Psoas muscle (tissue), 8 donors: ENCODE data around the gene AEN. TPM values are rescaled to one million over a fixed set of nuclear protein-coding genes. Genes with fewer than 3 reads are reported as not detected.

Source experiments
- ATAC-seq, 4 donors: fragments of 200-7000 bp; cut with Tn5 transposase; one replicate each; pipeline ENCODE4 v1.9.1; 2020; ENCODE audit warnings: moderate library complexity in 3 of 4, mild to moderate bottlenecking in 2 of 4
- DNase-seq, 2 donors: peaks; one replicate each; pipeline ENCODE4 v3.0.0-alpha.2; 2020
- H3K27ac ChIP-seq: fragments of 200-600 bp; one replicate; pipeline ENCODE4 v1.8.0; 2022
- H3K27me3 ChIP-seq, 3 donors: fragments of 200-600 bp in 1 of 3; one replicate each; pipeline versions ENCODE4 v1.6.1 to v1.8.0; 2013 to 2022; ENCODE audit warnings: low read length in 2 of 3, mild to moderate bottlenecking in 2 of 3, moderate library complexity in 1 of 3; ENCODE audit not compliant: insufficient read depth in 3 of 3
- H3K36me3 ChIP-seq, 2 donors: fragments of 200-600 bp in 1 of 2; one replicate each; pipeline versions ENCODE4 v1.6.1 to v1.8.0; 2013 to 2022; ENCODE audit warnings: low read depth in 1 of 2, mild to moderate bottlenecking in 1 of 2, moderate library complexity in 1 of 2; ENCODE audit not compliant: insufficient read depth in 1 of 2
- H3K4me1 ChIP-seq: fragments of 200-600 bp; one replicate; pipeline ENCODE4 v1.8.0; 2022
- H3K4me3 ChIP-seq: fragments of 200-600 bp; one replicate; pipeline ENCODE4 v1.8.0; 2022; ENCODE audit warnings: mild to moderate bottlenecking
- H3K9me3 ChIP-seq: fragments of 200-600 bp; one replicate; pipeline ENCODE4 v1.8.0; 2022
- CTCF ChIP-seq: fragments of 200-600 bp; IDR thresholded peaks from one replicate; pipeline ENCODE4 v1.8.0; 2022; ENCODE audit warnings: antibody characterized with exemption
- WGBS, 3 donors: extraction: QIAGEN DNeasy Blood & Tissue Kit; methylation state at CpG; one replicate each; pipeline versions ENCODE4 v1.1.6 to v1.1.7; 2013; 5-methylcytosine and 5-hydroxymethylcytosine counted together
- intact Hi-C, 2 donors: fragments of 100-400 bp; cut with DNase I; formaldehyde crosslinking; loops; one replicate each; pipeline versions ENCODE4 v1.11.0 to v1.14.2; 2022
- polyA plus RNA-seq, 3 donors: library from polyadenylated mRNA; stranded (reverse); fragments of 200-250 nt; gene quantifications; one replicate each; pipeline ENCODE4 v1.2.3, GENCODE V29; 2013
- total RNA-seq, 4 donors: library from RNA; stranded (reverse); fragmentation: NEBNext Ultra II Directional in 2 of 4; extraction: Animal tissue kit (Norgen Biotek cat#: 25700) in 2 of 4; gene quantifications; one replicate each; pipeline versions ENCODE4 v1.2.1 to v1.2.4, GENCODE V29; 2021 to 2023
- donor health status: healthy with polysubstance abuse.
- donor health status: DM: no; HTN: no; CAD: no; lungs with moderate emphysema.
- donor health status: Bipolar disorder and iron deficiency.
- donor health status: healthy.
- donor health status: DM: yes; HTN: yes; CAD: no.
- donor health status: DM: no; HTN: no; CAD: no.
- donor health status: DM: no; HTN: no; CAD: no.
- donor health status: DM: yes; HTN: yes; CAD: no.

AEN gene
- total and polyA plus RNA-seq, 7 donors = 10.1 to 46.6 (median 32.2) TPM

- no peaks in the 10 kb centered on the region for H3K36me3 ChIP-seq
- no peaks in the 10 kb centered on the region for H3K4me1 ChIP-seq
- ATAC-seq (no peak), DNase-seq (no peak)
- WGBS, 3 donors = 69 to 78% (median 71%) methylated on average over 7 of the region's 7 CpGs
- no peak overlapping the region for H3K4me3 ChIP-seq
- intact Hi-C loops = loop anchor here (5.0 kb wide), 3 partner anchors 40 to 155 kb away; no protein-coding TSS in a partner anchor
- H3K27ac ChIP-seq = no peak overlapping the region
- peaks cover 0 to 21% (median 0%) of the 10 kb centered on the region in 3 donors for H3K27me3 ChIP-seq
- H3K9me3 ChIP-seq = no peaks in the 10 kb centered on the region
- TF ChIP-seq CTCF = no peak
Observed at GRCh38 chr15:88612186-88612796, 8.8 kb upstream of the AEN start.

GRCh38 chr15:88613074-88613944 is 7.8 kb upstream of the AEN start:
- DNase-seq (no peak), ATAC-seq (no peak)
- H3K27ac ChIP-seq = no peak overlapping the region
- intact Hi-C loops = loop anchor here (5.0 kb wide), 3 partner anchors 41 to 156 kb away; no protein-coding TSS in a partner anchor
- H3K36me3 ChIP-seq = no peaks in the 10 kb centered on the region
- H3K4me1 ChIP-seq = no peaks in the 10 kb centered on the region
- H3K27me3 ChIP-seq = peaks cover 0 to 12% (median 0%) of the 10 kb centered on the region in 3 donors
- no peak overlapping the region for H3K4me3 ChIP-seq
- WGBS, 3 donors = 49 to 59% (median 51%) methylated on average over 7 of the region's 7 CpGs
- TF ChIP-seq CTCF = no peak
- no peaks in the 10 kb centered on the region for H3K9me3 ChIP-seq

GRCh38 chr15:88615303-88616107 is 5.6 kb upstream of the AEN start:
- no peaks in the 10 kb centered on the region for H3K9me3 ChIP-seq
- ATAC-seq = no peak
- TF ChIP-seq CTCF = no peak
- no peak overlapping the region for H3K4me3 ChIP-seq
- 73 to 76% (median 76%) methylated on average over 11 of the region's 11 CpGs for WGBS, 3 donors
- no peaks in the 10 kb centered on the region for H3K36me3 ChIP-seq
- intact Hi-C loops = loop anchor here in 1 of 2 donors (5.0 kb wide), 1 partner anchor 148 kb away; the partner anchor contains the start of genes MRPL46 and MRPS11
- H3K27ac ChIP-seq = no peak overlapping the region
- no peak for DNase-seq
- H3K4me1 ChIP-seq = no peaks in the 10 kb centered on the region
- H3K27me3 ChIP-seq = peaks cover 0 to 6% (median 0%) of the 10 kb centered on the region in 3 donors

- no peak for TF ChIP-seq CTCF
- H3K36me3 ChIP-seq = no peaks in the 10 kb centered on the region
- DNase-seq = no peak
- WGBS, 3 donors = 85 to 90% (median 86%) methylated on average over 4 of the region's 4 CpGs
- intact Hi-C loops = loop anchor here in 1 of 2 donors (5.0 kb wide), 1 partner anchor 149 kb away; the partner anchor contains the start of genes MRPL46 and MRPS11
- H3K27me3 ChIP-seq = no peaks in the 10 kb centered on the region
- H3K4me3 ChIP-seq = no peak overlapping the region
- H3K27ac ChIP-seq = no peak overlapping the region
- no peaks in the 10 kb centered on the region for H3K4me1 ChIP-seq
- no peaks in the 10 kb centered on the region for H3K9me3 ChIP-seq
- no peak for ATAC-seq
Observed at GRCh38 chr15:88616240-88616639, 4.9 kb upstream of the AEN start.
